Measurements from ENCODE around the gene ADRA2B.
"Not testable (repeated sequence)": the region's sequence is repeated elsewhere in the genome, so short reads cannot be mapped to it uniquely, and the experiment has no call there.

Gene ADRA2B

GRCh38 chr2:96150007-96150640, 33.8 kb upstream of the ADRA2B start:
- DNase-seq, result no peak

- peak; percentile 76 for DNase-seq
Observed at GRCh38 chr2:96148410-96149217, 32.2 kb upstream of the ADRA2B start.

DNA sequence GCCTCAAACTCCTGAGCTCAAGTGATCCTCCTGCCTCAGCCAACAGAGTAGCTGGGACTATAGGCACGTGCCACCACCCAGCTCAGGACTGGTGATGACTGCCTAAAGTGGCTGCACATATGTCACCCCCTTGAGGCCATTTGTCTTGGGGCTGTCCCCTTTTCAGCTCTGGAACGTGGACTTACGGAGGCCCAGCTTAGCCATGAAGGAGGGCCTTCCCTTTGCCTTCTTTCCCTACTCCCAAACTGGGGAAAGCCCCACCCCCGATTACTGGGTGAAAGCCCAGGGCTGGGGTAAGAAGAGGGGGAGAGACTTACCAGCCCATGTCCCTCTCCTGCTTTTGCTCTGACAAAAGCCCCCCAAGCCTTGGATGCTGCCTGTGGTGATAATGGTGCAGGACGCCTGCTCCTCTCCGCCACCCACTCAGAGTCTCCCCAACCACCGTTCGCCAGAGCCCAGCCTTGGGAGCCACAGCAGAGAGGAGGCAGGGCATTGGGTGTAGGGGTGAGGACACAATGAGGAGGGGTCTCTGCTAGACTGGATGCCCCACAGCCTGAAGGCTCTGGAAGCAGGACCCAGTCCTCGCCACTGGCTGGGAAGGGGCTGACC, 31.3 kb upstream of the ADRA2B start:
- no peak for DNase-seq

DNA sequence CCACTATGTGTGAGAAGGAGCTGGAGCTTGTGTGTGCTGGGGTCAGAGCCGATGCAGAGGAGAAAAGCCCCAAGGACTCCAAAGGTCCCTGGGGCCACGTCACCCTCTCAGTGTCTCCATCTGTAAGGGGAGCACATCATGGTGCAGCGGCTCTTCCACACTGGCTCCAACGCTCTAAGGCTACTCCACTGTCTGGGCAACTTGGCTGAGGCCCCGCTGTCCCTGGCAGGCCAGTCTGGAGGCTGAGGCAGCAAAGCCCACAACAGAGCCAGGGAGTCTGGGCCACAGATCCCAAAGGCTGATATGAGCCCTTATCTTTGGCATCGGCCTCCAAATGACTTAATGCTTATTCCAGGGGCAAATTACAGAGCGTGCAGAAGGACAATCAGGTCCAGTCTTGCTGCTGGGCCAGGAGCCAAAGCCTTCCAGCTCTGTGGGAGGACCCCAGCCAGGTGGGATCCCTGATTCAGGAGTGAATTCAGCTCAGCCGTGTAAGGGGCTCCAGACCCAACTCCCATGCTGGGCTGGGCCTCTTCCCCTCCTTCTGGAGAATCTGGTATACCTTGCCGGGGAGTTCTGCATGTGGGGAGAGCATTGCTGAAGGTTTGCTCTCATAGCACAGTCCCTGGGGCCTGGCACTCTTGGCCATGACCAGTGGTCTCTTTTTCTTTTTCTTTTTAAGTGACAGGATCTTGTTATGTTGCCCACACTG, 30.7 kb upstream of the ADRA2B start:
- DNase-seq, result peak; percentile 7

- no peak for DNase-seq
Observed at GRCh38 chr2:96146153-96146880, 29.9 kb upstream of the ADRA2B start.

DNA sequence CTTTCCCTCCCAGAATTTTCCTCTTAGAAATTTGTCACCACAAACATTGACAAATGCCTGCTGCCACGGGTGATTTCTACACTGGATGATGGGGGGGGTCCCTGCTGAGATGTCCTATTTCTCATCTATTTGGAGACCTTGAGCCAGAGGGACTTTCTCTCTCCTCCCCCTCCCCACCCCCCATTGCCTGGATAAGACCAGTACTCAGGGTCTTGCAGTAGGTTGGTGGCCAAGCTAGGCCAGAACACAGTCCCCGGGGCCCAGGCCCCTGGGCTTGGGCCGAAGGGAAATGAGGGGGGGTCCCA, 29.4 kb upstream of the ADRA2B start:
- DNase-seq, result no peak

- peak; percentile 46 for DNase-seq
Observed at GRCh38 chr2:96145036-96145847, 28.9 kb upstream of the ADRA2B start, which contains the start of gene DUSP2. Gene DUSP2 (minus strand): TSS chr2:96145440. CDS start chr2:96145354, 86 bp downstream.

GRCh38 chr2:96144481-96145035, 28.2 kb upstream of the ADRA2B start:
- peak; percentile 21 for DNase-seq

DNA sequence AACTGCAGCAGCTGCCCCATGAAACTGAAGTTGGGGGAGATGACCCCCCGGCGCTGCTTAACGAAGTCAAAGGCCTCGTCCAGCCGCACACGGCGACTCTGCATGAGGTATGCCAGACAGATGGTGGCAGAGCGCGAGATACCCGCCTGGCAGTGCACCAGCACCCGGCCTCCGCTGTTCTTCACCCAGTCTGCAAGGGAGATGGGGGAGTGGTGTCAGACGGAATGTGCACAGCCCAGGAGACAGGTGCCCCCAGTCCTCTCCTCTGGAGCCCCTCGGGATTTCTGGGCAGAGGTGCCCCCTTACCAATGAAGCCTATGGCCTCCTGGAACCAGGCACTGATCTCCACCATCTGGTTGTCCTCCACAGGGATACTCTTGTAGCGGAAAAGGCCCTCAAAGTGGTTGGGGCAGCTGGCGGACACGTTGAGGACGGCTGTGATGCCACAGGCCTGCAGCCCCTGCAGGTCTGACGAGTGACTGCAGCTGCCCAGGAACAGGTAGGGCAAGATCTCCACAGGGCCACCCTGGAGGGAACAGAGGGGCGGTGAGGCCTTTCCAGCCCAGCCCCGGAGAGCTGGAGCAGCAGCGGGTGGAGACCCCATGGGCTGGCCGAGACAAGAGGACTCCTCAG, 27.6 kb upstream of the ADRA2B start:
- DNase-seq, result peak; percentile 69

DNA sequence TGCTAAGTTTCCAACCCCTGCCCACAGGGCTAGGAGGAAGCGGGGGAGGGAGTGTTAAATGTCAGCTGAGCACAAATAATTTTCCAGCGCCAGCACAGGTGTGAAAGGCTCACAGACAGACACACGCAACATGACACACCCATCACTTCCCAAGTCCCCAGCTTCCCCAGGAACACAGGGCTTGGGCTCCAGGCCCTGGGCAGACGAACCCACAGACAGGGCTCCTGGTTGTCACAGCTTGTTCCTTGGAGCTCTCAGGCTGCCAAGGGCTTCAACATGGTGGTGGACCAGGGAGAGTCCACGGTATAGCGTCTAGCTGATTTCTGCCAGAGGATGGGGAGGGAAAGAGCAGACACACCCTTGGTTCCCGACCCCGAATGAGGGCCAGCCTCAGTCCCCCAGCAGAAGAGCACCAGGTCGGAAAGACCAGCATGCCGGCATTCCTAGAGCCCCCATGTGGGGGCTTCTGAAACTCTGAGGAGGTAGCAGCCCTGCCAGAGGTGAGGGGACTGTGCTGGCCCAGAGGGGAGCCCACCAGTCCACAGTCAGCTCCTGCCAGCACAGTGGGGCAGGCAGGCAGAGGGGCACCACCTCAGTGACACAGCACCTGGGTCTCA, 27.0 kb upstream of the ADRA2B start:
- DNase-seq, result peak; percentile 3

- no peak for DNase-seq
Observed at GRCh38 chr2:96142217-96143113, 26.1 kb upstream of the ADRA2B start.

GRCh38 chr2:96141624-96141967, 25.2 kb upstream of the ADRA2B start:
- DNase-seq, result not testable (repeated sequence)

DNA sequence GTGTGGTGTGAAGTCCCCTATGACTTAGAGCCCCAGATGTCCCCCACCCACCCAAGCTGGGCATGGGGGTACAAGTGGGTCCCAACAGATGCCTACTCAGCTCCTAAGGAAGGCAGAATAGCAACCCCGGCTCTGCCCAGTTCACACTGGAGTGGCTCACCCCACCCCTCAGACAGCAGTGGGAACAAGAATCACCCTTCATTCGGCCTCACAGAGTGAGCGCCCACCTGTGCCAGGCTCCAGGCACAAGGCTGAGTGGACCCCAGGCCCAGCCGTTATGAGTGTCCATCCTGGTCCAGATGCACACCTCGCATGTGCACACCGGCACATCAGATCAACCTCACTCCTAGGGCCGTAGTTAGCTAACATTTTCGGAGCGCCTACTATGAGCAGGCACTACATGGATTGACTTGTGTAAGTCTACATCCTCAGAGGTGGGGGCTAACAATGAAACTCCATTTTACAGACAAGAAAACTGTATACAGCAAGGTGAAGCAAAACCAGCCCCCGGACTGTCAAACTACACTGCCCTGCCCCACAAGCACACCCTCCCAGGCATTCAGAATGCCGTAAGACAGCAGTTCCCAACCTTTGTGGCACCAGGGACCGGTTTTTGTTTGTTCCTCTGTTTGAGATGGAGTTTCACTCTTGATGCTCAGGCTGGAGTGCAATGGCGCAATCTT, 24.7 kb upstream of the ADRA2B start:
- DNase-seq, result no peak

GRCh38 chr2:96139181-96139758, 22.9 kb upstream of the ADRA2B start:
- DNase-seq, result no peak

- peak; percentile 12 for DNase-seq
Observed at GRCh38 chr2:96138179-96139145, 22.1 kb upstream of the ADRA2B start, which contains the start of gene ASTL. Gene ASTL (minus strand): TSS chr2:96138502. CDS start chr2:96138436, 66 bp downstream.

- DNase-seq, result no peak
Observed at GRCh38 chr2:96137321-96138178, 21.2 kb upstream of the ADRA2B start.
